Calu3 (cell line): Measurements from ENCODE around the gene TGFBR1. TPM values are rescaled to one million over a fixed set of nuclear protein-coding genes. Genes with fewer than 3 reads are reported as not detected.

Experiments
- BruUV-seq: library from RNA; stranded (reverse); fragments of 400-500 nt; replicated peaks from 2 replicates; lab custom pipeline; 2021; lab: Mats Ljungman, UMichigan
- CTCF ChIA-PET: fragments of 300-600 bp; sonication (Branson Sonifier 250); formaldehyde crosslinking; loops from one replicate; lab custom pipeline; 2022; ENCODE audit warnings: antibody characterized with exemption; lab: Charles Lee
- DNase-seq: peaks from one replicate; pipeline ENCODE4 v3.0.0; 2022
- H3K27ac Mint-ChIP-seq: one replicate; pipeline ENCODE4 v1.8.0; 2022; ENCODE audit warnings: mixed read lengths; ENCODE audit not compliant: unreplicated experiment
- H3K27me3 Mint-ChIP-seq: one replicate; pipeline ENCODE4 v1.8.0; 2022; ENCODE audit warnings: mixed read lengths; ENCODE audit not compliant: unreplicated experiment
- H3K36me3 Mint-ChIP-seq: one replicate; pipeline ENCODE4 v1.8.0; 2022; ENCODE audit warnings: mild to moderate bottlenecking, moderate library complexity, mixed read lengths; ENCODE audit not compliant: insufficient read depth, unreplicated experiment
- H3K4me1 Mint-ChIP-seq: one replicate; pipeline ENCODE4 v1.8.0; 2022; ENCODE audit warnings: mild to moderate bottlenecking, low read depth, mixed read lengths; ENCODE audit not compliant: unreplicated experiment
- H3K4me3 Mint-ChIP-seq: one replicate; pipeline ENCODE4 v1.8.0; 2022; ENCODE audit warnings: mild to moderate bottlenecking, low read depth, moderate library complexity, mixed read lengths; ENCODE audit not compliant: unreplicated experiment
- H3K9me3 Mint-ChIP-seq: one replicate; pipeline ENCODE4 v1.8.0; 2022; ENCODE audit warnings: low read depth, mixed read lengths; ENCODE audit not compliant: unreplicated experiment
- CTCF ChIP-seq: fragments of 200-600 bp; IDR thresholded peaks from one replicate; pipeline ENCODE4 v1.8.0; 2022; ENCODE audit warnings: antibody characterized with exemption; ENCODE audit not compliant: unreplicated experiment
- intact Hi-C: fragments of 100-400 bp; cut with micrococcal nuclease; formaldehyde crosslinking; loops from one replicate; pipeline ENCODE4 v1.10.0; 2022; ENCODE audit not compliant: unreplicated experiment
- total RNA-seq: library from RNA; stranded (reverse); gene quantifications from 2 replicates; pipeline ENCODE4 v1.2.3, GENCODE V29; 2022

The TGFBR1 gene
- total RNA-seq, 1 experiment from 2014 or later = 22.6 TPM

GRCh38 chr9:99063522-99063921, 41.4 kb upstream of the TGFBR1 start:
- CTCF ChIA-PET = no interaction called here
- BruUV-seq = no TSS peak
- no peak overlapping the region for H3K4me3 Mint-ChIP-seq
- DNase-seq = no peak
- H3K9me3 Mint-ChIP-seq = no peaks in the 10 kb centered on the region
- TF ChIP-seq CTCF = no peak
- no peak overlapping the region for H3K27ac Mint-ChIP-seq
- peaks cover 69% of the 10 kb centered on the region for H3K27me3 Mint-ChIP-seq
- H3K36me3 Mint-ChIP-seq = no peaks in the 10 kb centered on the region
- intact Hi-C loops = no loop called here
- H3K4me1 Mint-ChIP-seq = no peaks in the 10 kb centered on the region

DNA sequence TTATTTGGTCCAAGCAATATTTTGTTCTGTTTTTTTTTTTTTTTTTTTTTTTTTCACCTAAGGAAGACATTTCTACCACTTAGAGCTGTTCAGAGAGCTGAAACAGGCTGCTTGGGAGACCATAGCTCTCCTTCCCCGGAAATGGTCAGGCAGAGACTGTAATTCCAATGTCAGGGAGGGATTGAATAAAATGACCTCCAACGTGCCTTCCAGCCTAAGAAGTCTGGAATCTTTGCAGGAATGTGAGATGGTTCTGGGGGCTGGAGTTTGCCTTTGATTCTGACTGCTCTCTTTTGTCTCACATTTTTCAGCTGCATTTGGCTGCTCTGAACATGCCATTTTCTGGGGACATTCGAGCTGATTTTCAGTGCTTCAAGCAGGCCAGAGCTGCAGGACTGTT, 38.3 kb upstream of the TGFBR1 start:
- H3K27ac Mint-ChIP-seq = no peak overlapping the region
- H3K36me3 Mint-ChIP-seq = no peaks in the 10 kb centered on the region
- CTCF ChIA-PET = no interaction called here
- BruUV-seq = no TSS peak
- no peaks in the 10 kb centered on the region for H3K4me1 Mint-ChIP-seq
- no peak for DNase-seq
- peaks cover 51% of the 10 kb centered on the region for H3K27me3 Mint-ChIP-seq
- no peaks in the 10 kb centered on the region for H3K9me3 Mint-ChIP-seq
- no peak overlapping the region for H3K4me3 Mint-ChIP-seq
- intact Hi-C loops = no loop called here
- TF ChIP-seq CTCF = no peak

GRCh38 chr9:99069075-99069474, 35.8 kb upstream of the TGFBR1 start:
- CTCF ChIA-PET = no interaction called here

GRCh38 chr9:99069546-99069945, 35.4 kb upstream of the TGFBR1 start:
- CTCF ChIA-PET = no interaction called here
- peaks cover 39% of the 10 kb centered on the region for H3K27me3 Mint-ChIP-seq
- no peak overlapping the region for H3K4me3 Mint-ChIP-seq
- H3K27ac Mint-ChIP-seq = no peak overlapping the region
- intact Hi-C loops = no loop called here
- no peak for TF ChIP-seq CTCF
- H3K9me3 Mint-ChIP-seq = no peaks in the 10 kb centered on the region
- no TSS peak for BruUV-seq
- no peaks in the 10 kb centered on the region for H3K4me1 Mint-ChIP-seq
- no peak for DNase-seq
- no peaks in the 10 kb centered on the region for H3K36me3 Mint-ChIP-seq

More at GRCh38 chr9:99069075-99069474, 35.8 kb upstream of the TGFBR1 start:
- no peak for DNase-seq
- BruUV-seq = no TSS peak
- Mint-ChIP-seq H3K36me3 (no peaks in the 10 kb centered on the region), H3K4me1 (no peaks in the 10 kb centered on the region), H3K27me3 (peaks cover 40% of the 10 kb centered on the region), H3K9me3 (no peaks in the 10 kb centered on the region), H3K27ac (no peak overlapping the region), H3K4me3 (no peak overlapping the region)
- intact Hi-C loops = no loop called here
- no peak for TF ChIP-seq CTCF

- TF ChIP-seq CTCF = no peak
- CTCF ChIA-PET = no interaction called here
- Mint-ChIP-seq H3K4me3 (no peak overlapping the region), H3K9me3 (no peaks in the 10 kb centered on the region), H3K36me3 (no peaks in the 10 kb centered on the region), H3K27me3 (peaks cover 39% of the 10 kb centered on the region), H3K4me1 (no peaks in the 10 kb centered on the region), H3K27ac (no peak overlapping the region)
- no TSS peak for BruUV-seq
- intact Hi-C loops = no loop called here
- no peak for DNase-seq
Observed at GRCh38 chr9:99070681-99071080, 34.2 kb upstream of the TGFBR1 start.
